H9 (cell line): ENCODE measurements around the gene RGS6. TPM values are rescaled to one million over a fixed set of nuclear protein-coding genes. Genes with fewer than 3 reads are reported as not detected.

ENCODE experiments used
- DNase-seq: peaks from one replicate; pipeline ENCODE4 v3.0.0-alpha.2; 2017
- H2AFZ ChIP-seq: one replicate; pipeline ENCODE4 v1.6.1; 2013; ENCODE audit warnings: mild to moderate bottlenecking, low read length, control low read depth, moderate library complexity
- H2AK5ac ChIP-seq: 2 replicates; pipeline ENCODE4 v1.6.1; 2013; ENCODE audit warnings: low read length, control low read depth, mixed read lengths; ENCODE audit not compliant: insufficient read length
- H2BK120ac ChIP-seq: one replicate; pipeline ENCODE4 v1.6.1; 2013; ENCODE audit warnings: low read depth, mild to moderate bottlenecking, low read length, control low read depth, inconsistent platforms; ENCODE audit not compliant: poor library complexity, severe bottlenecking
- H2BK12ac ChIP-seq: 2 replicates; pipeline ENCODE4 v1.6.1; 2013; ENCODE audit warnings: low read length, control low read depth, mixed read lengths, low read depth; ENCODE audit not compliant: insufficient read length
- H2BK15ac ChIP-seq: 2 replicates; pipeline ENCODE4 v1.6.1; 2013; ENCODE audit warnings: low read depth, low read length, control low read depth
- H2BK20ac ChIP-seq: one replicate; pipeline ENCODE4 v1.6.1; 2013; ENCODE audit warnings: low read depth, mild to moderate bottlenecking, low read length, control low read depth, inconsistent platforms; ENCODE audit not compliant: poor library complexity, severe bottlenecking
- H2BK5ac ChIP-seq: 2 replicates; pipeline ENCODE4 v1.6.1; 2013; ENCODE audit warnings: low read length, control low read depth, mixed read lengths; ENCODE audit not compliant: insufficient read length
- H3K14ac ChIP-seq: 2 replicates; pipeline ENCODE4 v1.6.1; 2013; ENCODE audit warnings: low read length, control low read depth; ENCODE audit not compliant: insufficient read depth
- H3K18ac ChIP-seq: 2 replicates; pipeline ENCODE4 v1.6.1; 2013; ENCODE audit warnings: low read depth, mild to moderate bottlenecking, mixed read lengths, low read length, control low read depth; ENCODE audit not compliant: insufficient read length
- H3K23ac ChIP-seq: 2 replicates; pipeline ENCODE4 v1.6.1; 2013; ENCODE audit warnings: low read length, control low read depth, mixed read lengths, low read depth; ENCODE audit not compliant: insufficient read length
- H3K23me2 ChIP-seq: 2 replicates; pipeline ENCODE4 v1.6.1; 2013; ENCODE audit warnings: low read depth, mild to moderate bottlenecking, mixed read lengths, low read length, control low read depth; ENCODE audit not compliant: insufficient read length, poor library complexity, severe bottlenecking
- H3K27ac ChIP-seq: 2 replicates; pipeline ENCODE4 v1.5.1; 2013; ENCODE audit warnings: low read length, control low read depth, mixed read lengths, low read depth; ENCODE audit not compliant: insufficient read length
- H3K27me3 ChIP-seq: 2 replicates; pipeline ENCODE4 v1.6.1; 2013; ENCODE audit warnings: low read length, control low read depth, inconsistent platforms; ENCODE audit not compliant: insufficient read depth
- H3K4ac ChIP-seq: 2 replicates; pipeline ENCODE4 v1.6.1; 2013; ENCODE audit warnings: low read depth, mild to moderate bottlenecking, control low read depth, inconsistent platforms, low read length, moderate library complexity
- H3K4me1 ChIP-seq: 2 replicates; pipeline ENCODE4 v1.6.1; 2013; ENCODE audit warnings: low read length, control low read depth, inconsistent platforms; ENCODE audit not compliant: insufficient read depth
- H3K4me2 ChIP-seq: 2 replicates; pipeline ENCODE4 v1.6.1; 2013; ENCODE audit warnings: low read length, control low read depth, mixed read lengths; ENCODE audit not compliant: insufficient read length, insufficient read depth
- H3K56ac ChIP-seq: 2 replicates; pipeline ENCODE4 v1.6.1; 2013; ENCODE audit warnings: low read depth, mild to moderate bottlenecking, mixed read lengths, low read length, control low read depth; ENCODE audit not compliant: insufficient read length
- H3K79me1 ChIP-seq: 2 replicates; pipeline ENCODE4 v1.6.1; 2013; ENCODE audit warnings: low read depth, mild to moderate bottlenecking, moderate library complexity, low read length, control low read depth, inconsistent platforms; ENCODE audit not compliant: insufficient read depth, poor library complexity, severe bottlenecking
- H3K79me2 ChIP-seq: 2 replicates; pipeline ENCODE4 v1.6.1; 2013; ENCODE audit warnings: low read length, control low read depth, inconsistent platforms; ENCODE audit not compliant: insufficient read depth
- H3K9ac ChIP-seq: 2 replicates; pipeline ENCODE4 v1.6.1; 2013; ENCODE audit warnings: low read length, control low read depth, mixed read lengths; ENCODE audit not compliant: insufficient read length; ENCODE audit errors: extremely low read depth
- H3K9me3 ChIP-seq: one replicate; pipeline ENCODE4 v1.6.1; 2013; ENCODE audit warnings: low read depth, low read length, inconsistent platforms; ENCODE audit not compliant: control insufficient read depth
- H3T11ph ChIP-seq: one replicate; pipeline ENCODE4 v1.6.1; 2013; ENCODE audit warnings: mild to moderate bottlenecking, low read length, control low read depth, inconsistent platforms
- H4K20me1 ChIP-seq: one replicate; pipeline ENCODE4 v1.6.1; 2013; ENCODE audit not compliant: control insufficient read depth, insufficient read length, insufficient read depth
- H4K5ac ChIP-seq: 2 replicates; pipeline ENCODE4 v1.6.1; 2013; ENCODE audit warnings: low read depth, mild to moderate bottlenecking, mixed read lengths, low read length, control low read depth; ENCODE audit not compliant: insufficient read length
- H4K8ac ChIP-seq: replicated peaks from 2 replicates; pipeline ENCODE4 v1.6.1; 2013; ENCODE audit warnings: low read length, control low read depth, mixed read lengths, low read depth; ENCODE audit not compliant: insufficient read length
- H4K91ac ChIP-seq: 2 replicates; pipeline ENCODE4 v1.6.1; 2013; ENCODE audit warnings: low read depth, mild to moderate bottlenecking, moderate library complexity, mixed read lengths, low read length, control low read depth; ENCODE audit not compliant: insufficient read length
- H3K27ac Mint-ChIP-seq, 3 experiments: 2 replicates in 2 of 3; 3 replicates in 1 of 3; pipeline ENCODE4 v1.8.0; 2020 to 2021; ENCODE audit warnings: mixed read lengths in 3 of 3, mild to moderate bottlenecking in 1 of 3, moderate library complexity in 1 of 3
- H3K27me3 Mint-ChIP-seq: 2 replicates; pipeline ENCODE4 v1.8.0; 2021; ENCODE audit warnings: low read depth, mild to moderate bottlenecking, moderate library complexity, mixed read lengths
- H3K36me3 Mint-ChIP-seq, 3 experiments: 2 replicates in 2 of 3; 3 replicates in 1 of 3; pipeline ENCODE4 v1.8.0; 2020 to 2021; ENCODE audit warnings: low read depth in 3 of 3, mixed read lengths in 3 of 3; ENCODE audit not compliant: insufficient read depth in 1 of 3
- H3K4me1 Mint-ChIP-seq, 2 experiments: 2 replicates each; pipeline ENCODE4 v1.8.0; 2020; ENCODE audit warnings: mixed read lengths in 2 of 2
- H3K4me3 Mint-ChIP-seq, 2 experiments: 2 replicates in 1 of 2; 3 replicates in 1 of 2; pipeline ENCODE4 v1.8.0; 2020 to 2021; ENCODE audit warnings: mild to moderate bottlenecking in 2 of 2, mixed read lengths in 2 of 2, moderate library complexity in 1 of 2
- H3K9me3 Mint-ChIP-seq, 2 experiments: 2 replicates in 1 of 2; 3 replicates in 1 of 2; pipeline ENCODE4 v1.8.0; 2020; ENCODE audit warnings: mild to moderate bottlenecking in 2 of 2, mixed read lengths in 2 of 2, moderate library complexity in 1 of 2
- WGBS: extraction: QIAGEN DNeasy Blood & Tissue Kit; methylation state at CpG from one replicate; pipeline ENCODE4 v1.1.7; 2013; ENCODE audit warnings: missing lambda C conversion rate, low lambda C conversion rate, mixed read lengths; ENCODE audit not compliant: insufficient read length; ENCODE audit errors: extremely low coverage; 5-methylcytosine and 5-hydroxymethylcytosine counted together
- total RNA-seq: library from RNA; stranded (reverse); gene quantifications from 2 replicates; pipeline ENCODE4 v1.2.1, GENCODE V29; 2021
- TF ChIP-seq, protein P1 (sequence below): fragments of 200-600 bp; sonication (generic); conservative IDR thresholded peaks from 3 replicates; pipeline ENCODE4 v1.8.0; 2021; ENCODE audit warnings: antibody characterized with exemption, mild to moderate bottlenecking

RGS6 gene
- total RNA-seq, 1 experiment from 2014 or later: 3.0 TPM

DNA sequence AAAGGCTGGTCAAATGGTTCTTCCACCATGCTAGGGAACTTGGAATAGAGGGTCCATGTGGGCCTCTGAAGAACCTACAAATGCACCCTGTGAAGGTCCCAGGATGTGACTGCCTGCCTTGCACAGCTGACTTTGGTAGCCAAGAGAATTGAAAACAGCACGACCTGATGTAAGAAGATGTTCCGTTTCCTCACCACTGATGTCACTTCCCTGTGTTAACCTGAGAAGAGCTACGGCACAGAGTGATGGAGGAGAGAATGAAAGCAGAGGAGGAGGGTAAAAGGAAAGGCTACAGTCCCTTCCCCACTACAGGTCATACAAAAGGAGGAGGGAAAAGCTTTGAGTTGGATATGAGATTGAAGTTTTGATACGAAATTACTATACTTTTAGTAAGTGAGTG lies 328.8 kb downstream of the RGS6 start:
- Histone ChIP-seq H2BK120ac (no peak overlapping the region), H3K18ac (no peak overlapping the region), H3K4me1 (no peaks in the 10 kb centered on the region), H3K23ac (no peak overlapping the region), H4K91ac (no peak overlapping the region), H3K9me3 (no peaks in the 10 kb centered on the region), H2AFZ (no peak overlapping the region), H2AK5ac (no peak overlapping the region), H3K9ac (no peak overlapping the region), H3K27me3 (no peaks in the 10 kb centered on the region), H4K8ac (no peak overlapping the region), H3K23me2 (no peaks in the 10 kb centered on the region), H3K27ac (no peak overlapping the region), H3K4me2 (no peak overlapping the region), H2BK12ac (no peak overlapping the region), H3K14ac (no peak overlapping the region), H3K79me1 (no peaks in the 10 kb centered on the region), H2BK15ac (no peak overlapping the region), H3K79me2 (no peaks in the 10 kb centered on the region), H4K5ac (no peak overlapping the region), H2BK5ac (no peak overlapping the region), H4K20me1 (no peaks in the 10 kb centered on the region), H3T11ph (no peak overlapping the region), H3K56ac (no peak overlapping the region), H2BK20ac (no peak overlapping the region), H3K4ac (no peak overlapping the region)
- Mint-ChIP-seq H3K36me3 (peaks cover 2 to 21% (median 3%) of the 10 kb centered on the region in 3 experiments), H3K27me3 (no peaks in the 10 kb centered on the region), H3K4me3 (no peak overlapping the region), H3K27ac (no peak overlapping the region), H3K4me1 (peaks cover 0 to 2% of the 10 kb centered on the region in 2 experiments; a peak in 1 of 4 replicates), H3K9me3 (peaks cover 11 to 12% of the 10 kb centered on the region in 2 experiments; a peak in 4 of 5 replicates)
- TF ChIP-seq, protein P1, sequence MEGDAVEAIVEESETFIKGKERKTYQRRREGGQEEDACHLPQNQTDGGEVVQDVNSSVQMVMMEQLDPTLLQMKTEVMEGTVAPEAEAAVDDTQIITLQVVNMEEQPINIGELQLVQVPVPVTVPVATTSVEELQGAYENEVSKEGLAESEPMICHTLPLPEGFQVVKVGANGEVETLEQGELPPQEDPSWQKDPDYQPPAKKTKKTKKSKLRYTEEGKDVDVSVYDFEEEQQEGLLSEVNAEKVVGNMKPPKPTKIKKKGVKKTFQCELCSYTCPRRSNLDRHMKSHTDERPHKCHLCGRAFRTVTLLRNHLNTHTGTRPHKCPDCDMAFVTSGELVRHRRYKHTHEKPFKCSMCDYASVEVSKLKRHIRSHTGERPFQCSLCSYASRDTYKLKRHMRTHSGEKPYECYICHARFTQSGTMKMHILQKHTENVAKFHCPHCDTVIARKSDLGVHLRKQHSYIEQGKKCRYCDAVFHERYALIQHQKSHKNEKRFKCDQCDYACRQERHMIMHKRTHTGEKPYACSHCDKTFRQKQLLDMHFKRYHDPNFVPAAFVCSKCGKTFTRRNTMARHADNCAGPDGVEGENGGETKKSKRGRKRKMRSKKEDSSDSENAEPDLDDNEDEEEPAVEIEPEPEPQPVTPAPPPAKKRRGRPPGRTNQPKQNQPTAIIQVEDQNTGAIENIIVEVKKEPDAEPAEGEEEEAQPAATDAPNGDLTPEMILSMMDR: no peak
- no CpG with 5 or more reads among the region's 4 CpGs for WGBS
- DNase-seq: no peak
